ENCODE data around the gene MCM9.
A peak's percentile ranks its signal among the peaks of the same experiment; 100 is the strongest.
"Not testable (repeated sequence)": the region's sequence is repeated elsewhere in the genome, so short reads cannot be mapped to it uniquely, and the experiment has no call there.

MCM9 gene

DNA sequence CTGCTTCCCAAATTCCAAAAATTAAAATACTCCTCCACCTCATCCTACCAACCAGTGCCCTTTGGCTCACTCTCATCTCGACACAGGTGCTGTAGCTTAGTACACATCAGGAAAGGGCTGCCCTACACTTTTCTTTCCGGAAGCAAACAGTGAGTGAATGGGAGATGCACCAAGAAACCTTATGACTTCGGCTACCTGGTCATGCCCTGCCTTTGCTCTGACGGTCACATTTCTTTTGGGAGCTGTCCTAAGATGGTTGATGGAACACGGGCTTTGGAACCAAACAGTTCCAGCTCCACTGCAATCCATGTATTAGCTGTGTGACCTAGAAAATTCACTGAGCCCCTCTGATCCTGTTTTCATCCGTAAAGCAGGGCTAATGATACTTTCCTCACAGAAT is 133.7 kb downstream of the MCM9 start:
- no peak for TF ChIP-seq CTCF (IDR thresholded peaks at IDR 0.05; ENCODE audit: extremely low read depth, missing control alignments)
- no peak for DNase-seq (ENCODE audit: low spot score)

- DNase-seq (ENCODE audit: low spot score) = peak; percentile 85
- TF ChIP-seq CTCF (IDR thresholded peaks at IDR 0.05; ENCODE audit: extremely low read depth, missing control alignments) = peak; percentile 97
Observed at GRCh38 chr6:118800394-118801071, 134.4 kb downstream of the MCM9 start.

DNA sequence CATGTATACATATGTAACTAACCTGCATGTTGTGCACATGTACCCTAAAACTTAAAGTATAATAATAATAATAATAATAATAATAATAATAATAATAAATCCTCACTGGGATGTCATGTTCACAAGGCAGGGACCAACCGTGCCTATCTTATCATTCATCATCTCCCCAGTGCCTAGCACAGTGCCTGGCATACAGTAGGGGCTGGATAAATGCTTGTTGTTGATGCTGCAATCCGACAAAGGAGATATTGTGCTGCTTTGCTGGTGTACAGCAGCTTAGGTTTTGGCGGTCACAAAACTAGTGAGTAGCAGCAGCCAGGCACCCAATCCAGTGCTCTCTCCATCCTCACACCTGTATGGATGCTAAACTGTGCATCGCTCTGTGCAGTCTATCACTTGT is 135.1 kb downstream of the MCM9 start:
- no peak for TF ChIP-seq CTCF (IDR thresholded peaks at IDR 0.05; ENCODE audit: extremely low read depth, missing control alignments)
- no peak for DNase-seq (ENCODE audit: low spot score)

- DNase-seq (ENCODE audit: low spot score) = not testable (repeated sequence)
Observed at GRCh38 chr6:118796548-118796947, 138.4 kb downstream of the MCM9 start.

- no peak for DNase-seq (ENCODE audit: low spot score)
- TF ChIP-seq CTCF (IDR thresholded peaks at IDR 0.05; ENCODE audit: extremely low read depth, missing control alignments) = no peak
Observed at GRCh38 chr6:118791499-118791898, 143.5 kb downstream of the MCM9 start.

GRCh38 chr6:118789954-118790353 is 145.0 kb downstream of the MCM9 start:
- no peak for TF ChIP-seq CTCF (IDR thresholded peaks at IDR 0.05; ENCODE audit: extremely low read depth, missing control alignments)

DNA sequence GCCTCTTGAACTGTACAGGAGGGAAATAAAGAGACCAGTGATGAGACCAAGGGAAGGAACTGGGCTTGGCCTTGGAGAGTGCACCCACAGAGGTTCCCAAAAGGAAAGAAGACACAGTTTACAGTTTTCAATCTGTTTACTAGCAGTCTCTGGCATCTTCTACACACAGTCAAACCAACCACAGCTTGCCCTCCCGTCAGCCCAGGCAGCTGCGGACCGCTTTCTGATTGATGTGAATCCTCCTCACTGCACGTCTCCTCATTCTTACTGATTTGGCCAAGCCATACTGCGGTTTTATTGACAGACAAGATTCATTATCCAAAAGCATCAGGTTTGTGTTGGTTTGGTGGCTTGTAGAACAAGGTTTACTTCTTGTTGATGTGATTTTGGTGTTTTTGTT is 145.5 kb downstream of the MCM9 start:
- no peak for TF ChIP-seq CTCF (IDR thresholded peaks at IDR 0.05; ENCODE audit: extremely low read depth, missing control alignments)
- no peak for DNase-seq (ENCODE audit: low spot score)

More at GRCh38 chr6:118789954-118790353, 145.0 kb downstream of the MCM9 start:
- no peak for DNase-seq (ENCODE audit: low spot score)

DNA sequence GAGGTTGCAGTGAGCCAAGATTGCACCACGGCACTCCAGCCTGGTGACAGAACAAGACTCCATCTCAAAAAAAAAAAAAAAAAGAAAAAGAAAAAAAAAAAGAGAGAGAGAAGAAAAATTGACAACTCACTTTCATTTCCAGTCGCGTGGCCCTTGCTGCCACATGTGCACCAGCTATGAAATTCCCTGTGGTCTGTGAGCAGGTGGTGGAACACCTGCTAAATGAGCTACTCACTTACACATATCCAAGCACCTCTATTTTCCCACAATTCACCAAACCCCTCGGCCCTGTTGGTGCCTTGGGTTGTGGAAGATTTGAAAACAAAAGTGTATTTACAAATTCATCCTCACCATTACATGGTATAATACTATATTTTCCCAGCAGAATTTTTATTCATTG is 146.3 kb downstream of the MCM9 start:
- DNase-seq (ENCODE audit: low spot score) = no peak
- no peak for TF ChIP-seq CTCF (IDR thresholded peaks at IDR 0.05; ENCODE audit: extremely low read depth, missing control alignments)
